Measurements from ENCODE around the gene R3HDM4.

GRCh38 chr19:933553-933882, 20.5 kb upstream of the R3HDM4 start:
- TF ChIP-seq, protein P1, sequence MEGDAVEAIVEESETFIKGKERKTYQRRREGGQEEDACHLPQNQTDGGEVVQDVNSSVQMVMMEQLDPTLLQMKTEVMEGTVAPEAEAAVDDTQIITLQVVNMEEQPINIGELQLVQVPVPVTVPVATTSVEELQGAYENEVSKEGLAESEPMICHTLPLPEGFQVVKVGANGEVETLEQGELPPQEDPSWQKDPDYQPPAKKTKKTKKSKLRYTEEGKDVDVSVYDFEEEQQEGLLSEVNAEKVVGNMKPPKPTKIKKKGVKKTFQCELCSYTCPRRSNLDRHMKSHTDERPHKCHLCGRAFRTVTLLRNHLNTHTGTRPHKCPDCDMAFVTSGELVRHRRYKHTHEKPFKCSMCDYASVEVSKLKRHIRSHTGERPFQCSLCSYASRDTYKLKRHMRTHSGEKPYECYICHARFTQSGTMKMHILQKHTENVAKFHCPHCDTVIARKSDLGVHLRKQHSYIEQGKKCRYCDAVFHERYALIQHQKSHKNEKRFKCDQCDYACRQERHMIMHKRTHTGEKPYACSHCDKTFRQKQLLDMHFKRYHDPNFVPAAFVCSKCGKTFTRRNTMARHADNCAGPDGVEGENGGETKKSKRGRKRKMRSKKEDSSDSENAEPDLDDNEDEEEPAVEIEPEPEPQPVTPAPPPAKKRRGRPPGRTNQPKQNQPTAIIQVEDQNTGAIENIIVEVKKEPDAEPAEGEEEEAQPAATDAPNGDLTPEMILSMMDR (IDR thresholded peaks at IDR 0.05): no peak
- TF ChIP-seq ZFX (IDR thresholded peaks at IDR 0.05; ENCODE audit: borderline replicate concordance): no peak

Data from 22Rv1 (cell line).